ENCODE measurements around the gene TRAF3. TPM values are rescaled to one million over a fixed set of nuclear protein-coding genes. Genes with fewer than 3 reads are reported as not detected.

Gene TRAF3
- total RNA-seq, 1 donor from 2014 or later = 25.8 TPM

DNA sequence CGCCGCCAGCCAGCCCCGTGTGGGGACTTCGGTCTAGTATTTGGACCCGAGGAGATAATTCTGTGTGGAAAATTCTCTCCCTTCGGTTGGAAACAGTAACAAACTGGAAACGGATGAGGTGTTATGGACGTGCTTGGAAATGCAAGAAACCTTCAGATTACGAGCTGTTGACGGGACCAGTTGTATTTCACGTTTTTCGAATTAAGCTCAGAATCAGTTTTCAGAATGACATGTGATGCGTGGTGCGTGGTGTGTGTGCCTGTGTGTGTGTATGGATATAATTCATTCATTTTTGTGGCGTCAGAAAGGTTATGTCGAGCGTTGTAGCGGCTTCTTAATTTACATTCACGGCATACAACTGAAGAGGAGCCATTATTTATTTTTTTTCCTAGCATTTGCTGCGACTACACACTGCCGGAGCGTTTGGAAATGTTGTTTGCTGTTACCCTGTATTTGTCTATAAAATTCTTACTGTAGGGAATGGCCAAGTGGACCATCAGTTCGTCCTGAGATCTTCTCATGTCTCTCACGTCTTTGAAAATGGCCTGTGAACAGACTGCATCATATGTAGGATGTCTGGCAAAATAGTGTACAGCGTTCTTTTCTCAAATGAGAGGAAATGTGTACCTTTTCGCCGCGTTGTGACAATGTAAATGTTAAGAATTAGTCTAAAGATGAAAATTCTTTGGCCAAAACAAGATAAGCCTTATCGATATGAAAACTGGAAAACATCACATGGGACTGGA, 1.3 kb downstream of the TRAF3 start:
- Mint-ChIP-seq H3K9me3 (no peaks in the 10 kb centered on the region), H3K27me3 (ENCODE audit: low read depth) (no peaks in the 10 kb centered on the region)

DNA sequence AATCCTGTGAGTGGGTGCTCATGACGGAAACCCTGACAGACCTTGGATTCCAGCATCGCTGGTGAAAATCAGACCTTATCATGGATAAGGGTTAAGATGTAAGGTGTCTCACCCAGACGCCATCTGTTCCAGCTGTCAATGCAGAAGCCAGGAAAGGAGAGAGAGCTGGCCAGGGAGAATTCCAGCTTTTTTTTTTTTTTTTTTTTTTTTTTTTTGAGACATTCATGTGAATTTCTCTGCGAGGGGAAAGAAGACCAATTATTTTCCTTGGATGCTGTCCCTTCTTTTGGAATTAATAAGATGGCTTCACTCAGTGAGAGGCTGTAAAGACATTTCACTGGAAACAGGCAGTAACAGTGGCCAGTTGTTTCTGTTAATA, 1.8 kb downstream of the TRAF3 start:
- Mint-ChIP-seq H3K27ac (ENCODE audit: unreplicated experiment) (no peak overlapping the region), H3K4me3 (peak overlapping the region; percentile 88), H3K36me3 (ENCODE audit: low read depth) (no peaks in the 10 kb centered on the region), H3K4me1 (peaks cover 33% of the 10 kb centered on the region), H3K27me3 (ENCODE audit: low read depth) (no peaks in the 10 kb centered on the region), H3K9me3 (no peaks in the 10 kb centered on the region)
- DNase-seq (ENCODE audit: low read depth, low spot score) = no peak
- TF ChIP-seq, protein P1, sequence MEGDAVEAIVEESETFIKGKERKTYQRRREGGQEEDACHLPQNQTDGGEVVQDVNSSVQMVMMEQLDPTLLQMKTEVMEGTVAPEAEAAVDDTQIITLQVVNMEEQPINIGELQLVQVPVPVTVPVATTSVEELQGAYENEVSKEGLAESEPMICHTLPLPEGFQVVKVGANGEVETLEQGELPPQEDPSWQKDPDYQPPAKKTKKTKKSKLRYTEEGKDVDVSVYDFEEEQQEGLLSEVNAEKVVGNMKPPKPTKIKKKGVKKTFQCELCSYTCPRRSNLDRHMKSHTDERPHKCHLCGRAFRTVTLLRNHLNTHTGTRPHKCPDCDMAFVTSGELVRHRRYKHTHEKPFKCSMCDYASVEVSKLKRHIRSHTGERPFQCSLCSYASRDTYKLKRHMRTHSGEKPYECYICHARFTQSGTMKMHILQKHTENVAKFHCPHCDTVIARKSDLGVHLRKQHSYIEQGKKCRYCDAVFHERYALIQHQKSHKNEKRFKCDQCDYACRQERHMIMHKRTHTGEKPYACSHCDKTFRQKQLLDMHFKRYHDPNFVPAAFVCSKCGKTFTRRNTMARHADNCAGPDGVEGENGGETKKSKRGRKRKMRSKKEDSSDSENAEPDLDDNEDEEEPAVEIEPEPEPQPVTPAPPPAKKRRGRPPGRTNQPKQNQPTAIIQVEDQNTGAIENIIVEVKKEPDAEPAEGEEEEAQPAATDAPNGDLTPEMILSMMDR (conservative IDR thresholded peaks at IDR 0.05) = no peak

More for the DNA sequence above, 1.3 kb downstream of the TRAF3 start:
- peak overlapping the region; percentile 1 for H3K27ac Mint-ChIP-seq (ENCODE audit: unreplicated experiment)
- H3K4me1 Mint-ChIP-seq = peaks cover 33% of the 10 kb centered on the region
- TF ChIP-seq, protein P1 (conservative IDR thresholded peaks at IDR 0.05) = peak; percentile 14
- no peak for DNase-seq (ENCODE audit: low read depth, low spot score)
- no peaks in the 10 kb centered on the region for H3K36me3 Mint-ChIP-seq (ENCODE audit: low read depth)
- H3K4me3 Mint-ChIP-seq = peak overlapping the region; percentile 88

DNA sequence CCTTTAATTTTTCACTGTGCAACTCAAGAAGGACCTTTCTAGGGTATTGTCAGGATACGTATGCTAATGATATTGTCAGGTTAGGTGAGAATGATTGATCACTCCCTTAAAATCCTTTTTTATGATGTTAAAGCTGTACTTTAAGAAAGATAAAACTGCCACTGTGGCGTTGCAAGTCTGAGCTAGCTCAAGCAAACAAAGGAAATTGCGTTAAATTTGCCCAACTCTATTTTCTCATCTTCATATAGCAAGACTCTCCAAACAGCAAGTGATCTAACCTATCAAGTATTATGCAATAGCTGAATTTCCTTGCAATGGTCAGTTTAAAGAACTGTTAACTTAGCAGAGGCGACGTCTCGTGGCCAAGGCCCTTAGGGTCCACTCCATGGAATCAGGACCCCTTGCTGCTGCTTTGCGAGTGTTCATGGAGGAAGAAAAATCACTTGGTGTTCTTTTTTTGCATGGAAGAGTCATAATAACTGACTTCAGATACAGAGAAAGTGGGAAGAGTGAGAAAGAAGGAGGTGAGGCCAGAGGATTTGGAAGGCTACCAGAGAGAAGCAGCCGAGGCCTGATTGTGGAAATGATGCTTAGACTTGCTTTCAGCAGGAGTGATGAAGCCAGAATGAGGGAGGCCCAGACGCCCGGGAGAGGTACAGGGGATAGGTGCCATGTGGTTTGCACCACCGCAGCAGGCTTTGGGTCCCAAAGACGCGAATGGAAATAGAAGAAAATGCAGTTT, 2.5 kb downstream of the TRAF3 start:
- no peaks in the 10 kb centered on the region for H3K36me3 Mint-ChIP-seq (ENCODE audit: low read depth)
- H3K27me3 Mint-ChIP-seq (ENCODE audit: low read depth) = no peaks in the 10 kb centered on the region
- no peak overlapping the region for H3K27ac Mint-ChIP-seq (ENCODE audit: unreplicated experiment)
- TF ChIP-seq, protein P1 (conservative IDR thresholded peaks at IDR 0.05) = no peak
- H3K4me1 Mint-ChIP-seq = peaks cover 29% of the 10 kb centered on the region
- no peaks in the 10 kb centered on the region for H3K9me3 Mint-ChIP-seq
- DNase-seq (ENCODE audit: low read depth, low spot score) = no peak
- peak overlapping the region; percentile 88 for H3K4me3 Mint-ChIP-seq

DNA sequence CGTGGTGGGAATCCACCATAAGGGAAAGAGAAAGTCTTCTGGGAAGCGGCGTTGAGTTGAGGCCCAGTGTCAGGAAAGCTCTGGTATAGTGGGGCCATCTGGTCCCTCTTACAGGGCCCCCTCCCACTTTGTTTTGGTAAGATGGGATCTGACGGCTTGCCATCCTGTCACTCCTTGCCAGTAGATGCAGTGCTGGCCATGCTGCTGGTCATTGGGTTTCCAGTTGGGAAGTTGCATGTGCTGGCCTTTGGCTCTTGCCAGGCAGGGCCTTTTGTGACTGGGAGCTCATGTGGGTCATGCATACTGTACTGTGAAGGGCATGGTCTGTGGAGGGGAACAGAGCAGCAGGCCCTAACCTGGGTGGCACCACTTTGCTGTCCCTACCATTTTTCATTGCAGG, 3.8 kb downstream of the TRAF3 start:
- Mint-ChIP-seq H3K4me1 (peaks cover 33% of the 10 kb centered on the region), H3K4me3 (peak overlapping the region; percentile 35), H3K27me3 (ENCODE audit: low read depth) (no peaks in the 10 kb centered on the region), H3K36me3 (ENCODE audit: low read depth) (no peaks in the 10 kb centered on the region), H3K27ac (ENCODE audit: unreplicated experiment) (no peak overlapping the region), H3K9me3 (no peaks in the 10 kb centered on the region)
- TF ChIP-seq, protein P1 (conservative IDR thresholded peaks at IDR 0.05) = no peak
- no peak for DNase-seq (ENCODE audit: low read depth, low spot score)

DNA sequence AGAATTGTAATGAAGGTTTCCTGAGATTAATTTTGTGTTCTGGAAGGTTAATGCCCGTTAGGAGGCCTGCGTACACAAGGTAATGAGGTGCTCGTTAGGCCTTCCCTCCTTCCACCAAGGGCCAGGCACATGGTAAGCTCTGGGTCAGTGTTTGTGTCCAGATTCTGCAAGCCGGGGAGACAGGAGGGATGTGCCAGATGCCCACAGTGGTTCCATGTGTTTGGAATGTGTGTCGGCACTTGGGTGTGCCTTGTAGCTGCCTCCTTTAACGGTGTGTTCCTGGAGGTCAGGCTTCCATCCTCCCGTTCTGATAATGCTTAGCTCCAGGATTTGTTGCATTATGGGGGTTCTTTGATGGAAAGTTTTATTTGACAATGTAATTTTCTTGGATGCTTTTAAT, 5.7 kb downstream of the TRAF3 start:
- Mint-ChIP-seq H3K27me3 (ENCODE audit: low read depth) (no peaks in the 10 kb centered on the region), H3K27ac (ENCODE audit: unreplicated experiment) (no peak overlapping the region), H3K4me3 (no peak overlapping the region), H3K9me3 (no peaks in the 10 kb centered on the region), H3K36me3 (ENCODE audit: low read depth) (no peaks in the 10 kb centered on the region), H3K4me1 (peaks cover 33% of the 10 kb centered on the region)
- TF ChIP-seq, protein P1 (conservative IDR thresholded peaks at IDR 0.05) = no peak
- DNase-seq (ENCODE audit: low read depth, low spot score) = no peak
